Ovary (tissue), 9 donors: ENCODE data around the gene KIF26B. TPM values are rescaled to one million over a fixed set of nuclear protein-coding genes. Genes with fewer than 3 reads are reported as not detected.

Source experiments
- DNase-seq, 5 donors: peaks; one replicate each; pipeline ENCODE4 v3.0.0-alpha.2; 2019 to 2020
- H3K27ac ChIP-seq, 2 donors: fragments of 200-600 bp; one replicate each; pipeline versions ENCODE4 v1.5.1 to v1.8.0; 2019 to 2022
- H3K27me3 ChIP-seq: fragments of 200-600 bp; one replicate; pipeline ENCODE4 v1.8.0; 2022
- H3K36me3 ChIP-seq: fragments of 200-600 bp; sonication (generic); one replicate; pipeline ENCODE4 v1.5.1; 2019
- H3K4me1 ChIP-seq: one replicate; pipeline ENCODE4 v1.8.1; 2013; ENCODE audit warnings: mild to moderate bottlenecking, moderate library complexity; ENCODE audit not compliant: insufficient read depth
- H3K4me3 ChIP-seq: fragments of 200-600 bp; sonication (generic); one replicate; pipeline ENCODE4 v1.5.1; 2017
- H3K9me3 ChIP-seq, 2 donors: fragments of 200-600 bp in 1 of 2; sonication (generic) in 1 of 2; one replicate each; pipeline versions ENCODE4 v1.5.1 to v1.8.1; 2013 to 2019; ENCODE audit warnings: mild to moderate bottlenecking in 1 of 2, moderate library complexity in 1 of 2
- CTCF ChIP-seq, 3 donors: fragments of 450-650 bp in 2 of 3; fragments of 200-600 bp in 1 of 3; IDR thresholded peaks; one replicate each; pipeline versions ENCODE4 v1.5.1 to v1.8.0; 2016 to 2022; ENCODE audit warnings: antibody characterized with exemption in 3 of 3, mild to moderate bottlenecking in 1 of 3
- EP300 ChIP-seq: sonication (generic); formaldehyde crosslinking; IDR thresholded peaks from one replicate; pipeline ENCODE4 v1.6.1; 2017; ENCODE audit warnings: antibody characterized with exemption
- POLR2A ChIP-seq: fragments of 450-650 bp; IDR thresholded peaks from one replicate; pipeline ENCODE4 v1.6.1; 2017; ENCODE audit warnings: antibody characterized with exemption, mild to moderate bottlenecking, moderate library complexity
- WGBS, 3 donors: extraction: QIAGEN DNeasy Blood & Tissue Kit in 1 of 3; methylation state at CpG; one replicate each; pipeline versions ENCODE4 v1.1.5 to v1.1.7; 2013 to 2017; 5-methylcytosine and 5-hydroxymethylcytosine counted together
- intact Hi-C, 4 donors: fragments of 100-400 bp; cut with DNase I; formaldehyde crosslinking; loops; one replicate each; pipeline versions ENCODE4 v1.11.0 to v1.15.1; 2022 to 2023
- polyA plus RNA-seq, 2 donors: library from polyadenylated mRNA; stranded (reverse); fragments of 200-250 nt in 1 of 2; fragments of 350-450 nt in 1 of 2; fragmentation: Illumina TruSeq in 1 of 2; extraction: RNeasy Lipid Tissue Mini Kit (QIAGEN cat#74804) in 1 of 2; gene quantifications; one replicate each; pipeline ENCODE4 v1.2.3, GENCODE V29; 2013 to 2014
- total RNA-seq, 7 donors: library from RNA; depleted of rRNA in 2 of 7; stranded (reverse); fragments of >200 nt in 2 of 7; fragmentation: NEBNext Ultra II Directional in 3 of 7; extraction: Animal tissue kit (Norgen Biotek cat#: 25700) in 3 of 7; gene quantifications; one replicate each; pipeline versions ENCODE4 v1.1.0 to v1.2.4, GENCODE V29; 2016 to 2023
- donor health status: DM: no; HTN: no; CAD: no; lungs with moderate emphysema.
- donor health status: DM: no; HTN: no; CAD: no.
- donor health status: Bipolar disorder and iron deficiency.
- donor health status: DM: yes; HTN: yes; CAD: no.
- donor health status: DM: no; HTN: no; CAD: no.
- donor health status: DM: yes; HTN: yes; CAD: no.

KIF26B gene
- total and polyA plus RNA-seq, 9 donors, result 0.28 to 4.0 (median 0.54) TPM

GRCh38 chr1:245116131-245116530 lies 38.7 kb upstream of the KIF26B start:
- TF ChIP-seq POLR2A (no peak), CTCF (IDR thresholded peaks at IDR 0.05) (no peak), EP300 (no peak)
- no peak overlapping the region for H3K27ac ChIP-seq
- H3K4me3 ChIP-seq, result no peak overlapping the region
- no peaks in the 10 kb centered on the region for H3K9me3 ChIP-seq
- 49 to 65% (median 65%) methylated on average over 4 of the region's 4 CpGs for WGBS, 3 donors
- no peaks in the 10 kb centered on the region for H3K36me3 ChIP-seq
- DNase-seq, result no peak
- intact Hi-C loops, result no loop called here
- no peaks in the 10 kb centered on the region for H3K27me3 ChIP-seq
- H3K4me1 ChIP-seq, result no peaks in the 10 kb centered on the region

GRCh38 chr1:245116751-245117150 lies 38.0 kb upstream of the KIF26B start:
- H3K4me1 ChIP-seq, result no peaks in the 10 kb centered on the region
- TF ChIP-seq CTCF (IDR thresholded peaks at IDR 0.05) (no peak), EP300 (no peak), POLR2A (no peak)
- no peak for DNase-seq
- H3K36me3 ChIP-seq, result no peaks in the 10 kb centered on the region
- H3K27ac ChIP-seq, result no peak overlapping the region
- no peak overlapping the region for H3K4me3 ChIP-seq
- no peaks in the 10 kb centered on the region for H3K27me3 ChIP-seq
- H3K9me3 ChIP-seq, result no peaks in the 10 kb centered on the region
- intact Hi-C loops, result no loop called here
- WGBS, 3 donors, result 5 to 22% (median 8%) methylated on average over 3 of the region's 3 CpGs

GRCh38 chr1:245118066-245118465 lies 36.7 kb upstream of the KIF26B start:
- H3K9me3 ChIP-seq, result no peaks in the 10 kb centered on the region
- WGBS, 3 donors, result 88 to 94% (median 93%) methylated on average over 7 of the region's 7 CpGs
- no peak overlapping the region for H3K4me3 ChIP-seq
- no peak overlapping the region for H3K27ac ChIP-seq
- no peak for DNase-seq
- H3K27me3 ChIP-seq, result no peaks in the 10 kb centered on the region
- intact Hi-C loops, result no loop called here
- no peaks in the 10 kb centered on the region for H3K4me1 ChIP-seq
- no peaks in the 10 kb centered on the region for H3K36me3 ChIP-seq
- TF ChIP-seq CTCF (IDR thresholded peaks at IDR 0.05), result no peak
- TF ChIP-seq EP300, result no peak
- TF ChIP-seq POLR2A, result no peak

GRCh38 chr1:245118806-245119205 lies 36.0 kb upstream of the KIF26B start:
- no peak for DNase-seq
- TF ChIP-seq CTCF (IDR thresholded peaks at IDR 0.05) (no peak), EP300 (no peak), POLR2A (no peak)
- no peaks in the 10 kb centered on the region for H3K36me3 ChIP-seq
- WGBS, 3 donors, result 95 to 97% (median 95%) methylated on average over 2 of the region's 2 CpGs
- H3K4me1 ChIP-seq, result no peaks in the 10 kb centered on the region
- H3K4me3 ChIP-seq, result no peak overlapping the region
- no peak overlapping the region for H3K27ac ChIP-seq
- intact Hi-C loops, result no loop called here
- no peaks in the 10 kb centered on the region for H3K9me3 ChIP-seq
- no peaks in the 10 kb centered on the region for H3K27me3 ChIP-seq

- intact Hi-C loops, result no loop called here
- Histone ChIP-seq H3K9me3 (no peaks in the 10 kb centered on the region), H3K4me3 (no peak overlapping the region), H3K27ac (no peak overlapping the region), H3K36me3 (no peaks in the 10 kb centered on the region), H3K27me3 (no peaks in the 10 kb centered on the region), H3K4me1 (no peaks in the 10 kb centered on the region)
- TF ChIP-seq CTCF (IDR thresholded peaks at IDR 0.05) (no peak), POLR2A (no peak)
- 81 to 88% (median 87%) methylated on average over 7 of the region's 7 CpGs for WGBS, 3 donors
- no peak for DNase-seq
Observed at GRCh38 chr1:245121523-245121922, 33.3 kb upstream of the KIF26B start.
